HG02973 (cell line): ENCODE measurements around the gene PLA2G4C.

Experiments
- ATAC-seq: cut with Tn5 transposase; IDR thresholded peaks from one replicate; pipeline ENCODE4 v1.9.1; 2021; ENCODE audit warnings: moderate library complexity; ENCODE audit not compliant: unreplicated experiment

Gene PLA2G4C

GRCh38 chr19:48000846-48001245, 109.8 kb downstream of the PLA2G4C start:
- ATAC-seq = no peak

- ATAC-seq = no peak
Measured at GRCh38 chr19:47998800-47999199, 111.8 kb downstream of the PLA2G4C start.
